22Rv1 (cell line): ENCODE measurements around the gene MAP3K20.

Source experiments
- CTCF ChIP-seq: fragments of 450-650 bp; IDR thresholded peaks from 2 replicates; pipeline ENCODE4 v1.5.1; 2017; ENCODE audit warnings: mild to moderate bottlenecking
- ZFX ChIP-seq: fragments of 450-650 bp; IDR thresholded peaks from 2 replicates; pipeline ENCODE4 v1.6.1; 2017; ENCODE audit warnings: antibody characterized with exemption, borderline replicate concordance

DNA sequence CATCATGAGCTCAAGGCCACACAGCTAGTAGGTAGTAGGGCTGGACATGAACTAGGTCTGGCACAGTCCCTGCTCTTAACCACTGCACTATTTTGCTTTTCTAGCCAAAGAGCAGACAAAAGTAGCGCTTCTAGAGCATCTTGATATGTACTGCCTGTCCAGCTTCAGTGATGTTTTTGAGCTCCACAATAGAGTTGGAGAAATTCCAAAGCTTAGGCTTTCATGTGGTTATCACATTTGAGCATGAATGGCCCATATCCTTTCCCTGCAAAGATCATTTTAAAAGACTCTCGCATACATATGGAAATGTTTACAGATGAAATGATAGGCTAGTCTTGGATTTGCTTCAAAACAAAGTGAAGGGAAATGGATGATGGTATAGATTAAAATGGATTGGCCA, 128.7 kb downstream of the MAP3K20 start:
- TF ChIP-seq CTCF: no peak
- TF ChIP-seq ZFX: no peak
